ENCODE measurements around the gene DSCAML1.
A peak's percentile ranks its signal among the peaks of the same experiment; 100 is the strongest.

DSCAML1 gene

DNA sequence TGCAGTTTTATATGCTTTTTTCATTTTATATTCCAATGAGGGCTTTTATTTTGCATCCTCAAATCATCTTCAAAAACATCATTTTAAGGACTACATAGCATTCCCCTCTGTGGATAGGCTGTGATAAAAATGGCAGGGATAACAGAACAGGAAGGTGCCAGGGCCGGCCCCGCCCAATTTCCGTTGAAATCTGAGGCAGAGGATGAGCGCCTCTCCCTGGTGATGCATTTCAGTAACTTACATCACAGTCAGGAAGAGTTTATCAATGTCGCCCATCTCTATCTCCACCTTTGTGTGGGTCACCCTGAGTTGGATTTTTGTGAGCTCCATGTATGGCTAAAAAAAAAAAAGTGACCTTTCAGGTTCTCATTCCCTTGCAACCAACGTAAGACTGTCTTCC, 201.6 kb downstream of the DSCAML1 start:
- no peak overlapping the region for H3K4me2 ChIP-seq (ENCODE audit: low read length)
- no peak overlapping the region for H3K9ac ChIP-seq (ENCODE audit: low read length)
- H2AK5ac ChIP-seq (ENCODE audit: low read length): no peak overlapping the region
- H3K4ac ChIP-seq (ENCODE audit: low read depth, low read length): no peak overlapping the region
- no peak overlapping the region for H4K91ac ChIP-seq (ENCODE audit: low read depth, low read length)
- WGBS (ENCODE audit: extremely low coverage, insufficient coverage, insufficient read length): no CpG with 5 or more reads among the region's 6 CpGs
- no peaks in the 10 kb centered on the region for H3K79me1 ChIP-seq (ENCODE audit: low read length)
- no peaks in the 10 kb centered on the region for H3K27me3 ChIP-seq (ENCODE audit: insufficient read depth, low read length)
- no peaks in the 10 kb centered on the region for H3K79me2 ChIP-seq (ENCODE audit: control insufficient read depth, insufficient read depth, low read length, poor library complexity)
- no peak overlapping the region for H3K14ac ChIP-seq (ENCODE audit: low read length)
- no peak overlapping the region for H3K23ac ChIP-seq (ENCODE audit: low read length)
- no peak overlapping the region for H2BK5ac ChIP-seq (ENCODE audit: low read depth, low read length, poor library complexity)
- DNase-seq: no peak
- H3K9me3 ChIP-seq (ENCODE audit: insufficient read depth, low read depth, low read length): peaks cover 1% of the 10 kb centered on the region
- H3K4me3 ChIP-seq (ENCODE audit: low read depth, low read length): no peak overlapping the region
- no peak overlapping the region for H4K12ac ChIP-seq (ENCODE audit: low read depth, low read length)
- no peaks in the 10 kb centered on the region for H3K4me1 ChIP-seq (ENCODE audit: control insufficient read depth in 1 of 2, insufficient read depth in 2 of 2, low read length in 2 of 2)
- H3K36me3 ChIP-seq (ENCODE audit: control insufficient read depth in 1 of 2, insufficient read depth in 2 of 2, low read length in 2 of 2): no peaks in the 10 kb centered on the region
- H2BK120ac ChIP-seq (ENCODE audit: insufficient read depth, low read length, poor library complexity): no peak overlapping the region
- no peak overlapping the region for H2BK12ac ChIP-seq (ENCODE audit: low read length)
- H2AFZ ChIP-seq (ENCODE audit: insufficient read depth, low read length, poor library complexity): no peak overlapping the region
- no peak overlapping the region for H3K18ac ChIP-seq (ENCODE audit: low read length)
- H3K27ac ChIP-seq (ENCODE audit: low read depth, low read length): no peak overlapping the region
- H4K8ac ChIP-seq (ENCODE audit: low read depth, low read length): no peak overlapping the region

DNA sequence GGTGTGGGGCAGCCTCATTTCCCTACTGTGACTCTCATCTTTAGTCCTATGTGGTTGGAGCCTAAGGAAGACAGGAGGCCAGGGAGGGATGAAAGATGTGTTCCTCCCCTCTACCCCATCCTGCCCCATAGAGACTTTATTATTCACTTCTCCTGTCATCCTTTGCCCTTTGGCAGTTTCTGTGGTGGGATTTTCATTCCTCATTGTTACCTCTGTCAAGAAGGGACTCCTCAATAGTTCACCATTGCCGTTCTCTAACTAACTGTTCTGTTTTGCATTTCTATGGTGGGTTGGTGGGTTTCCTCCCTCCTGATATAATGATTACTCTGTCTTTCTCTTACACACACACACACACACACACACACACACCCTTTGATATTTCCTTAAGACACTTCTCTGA, 202.3 kb downstream of the DSCAML1 start:
- H3K9ac ChIP-seq (ENCODE audit: low read length): no peak overlapping the region
- no CpG with 5 or more reads among the region's 1 CpG for WGBS (ENCODE audit: extremely low coverage, insufficient coverage, insufficient read length)
- no peaks in the 10 kb centered on the region for H3K36me3 ChIP-seq (ENCODE audit: control insufficient read depth in 1 of 2, insufficient read depth in 2 of 2, low read length in 2 of 2)
- H3K9me3 ChIP-seq (ENCODE audit: insufficient read depth, low read depth, low read length): peaks cover 1% of the 10 kb centered on the region
- H3K27me3 ChIP-seq (ENCODE audit: insufficient read depth, low read length): no peaks in the 10 kb centered on the region
- no peak overlapping the region for H3K4me2 ChIP-seq (ENCODE audit: low read length)
- no peak overlapping the region for H2AK5ac ChIP-seq (ENCODE audit: low read length)
- no peaks in the 10 kb centered on the region for H3K4me1 ChIP-seq (ENCODE audit: control insufficient read depth in 1 of 2, insufficient read depth in 2 of 2, low read length in 2 of 2)
- no peak overlapping the region for H2BK12ac ChIP-seq (ENCODE audit: low read length)
- no peak overlapping the region for H3K23ac ChIP-seq (ENCODE audit: low read length)
- DNase-seq: no peak
- H3K79me1 ChIP-seq (ENCODE audit: low read length): no peaks in the 10 kb centered on the region
- no peak overlapping the region for H3K18ac ChIP-seq (ENCODE audit: low read length)
- no peak overlapping the region for H3K4ac ChIP-seq (ENCODE audit: low read depth, low read length)
- no peak overlapping the region for H2BK5ac ChIP-seq (ENCODE audit: low read depth, low read length, poor library complexity)
- H3K14ac ChIP-seq (ENCODE audit: low read length): no peak overlapping the region
- no peak overlapping the region for H4K12ac ChIP-seq (ENCODE audit: low read depth, low read length)
- H4K91ac ChIP-seq (ENCODE audit: low read depth, low read length): no peak overlapping the region
- no peak overlapping the region for H3K4me3 ChIP-seq (ENCODE audit: low read depth, low read length)
- H2BK120ac ChIP-seq (ENCODE audit: insufficient read depth, low read length, poor library complexity): no peak overlapping the region
- no peaks in the 10 kb centered on the region for H3K79me2 ChIP-seq (ENCODE audit: control insufficient read depth, insufficient read depth, low read length, poor library complexity)
- no peak overlapping the region for H2AFZ ChIP-seq (ENCODE audit: insufficient read depth, low read length, poor library complexity)
- no peak overlapping the region for H3K27ac ChIP-seq (ENCODE audit: low read depth, low read length)
- no peak overlapping the region for H4K8ac ChIP-seq (ENCODE audit: low read depth, low read length)

DNA sequence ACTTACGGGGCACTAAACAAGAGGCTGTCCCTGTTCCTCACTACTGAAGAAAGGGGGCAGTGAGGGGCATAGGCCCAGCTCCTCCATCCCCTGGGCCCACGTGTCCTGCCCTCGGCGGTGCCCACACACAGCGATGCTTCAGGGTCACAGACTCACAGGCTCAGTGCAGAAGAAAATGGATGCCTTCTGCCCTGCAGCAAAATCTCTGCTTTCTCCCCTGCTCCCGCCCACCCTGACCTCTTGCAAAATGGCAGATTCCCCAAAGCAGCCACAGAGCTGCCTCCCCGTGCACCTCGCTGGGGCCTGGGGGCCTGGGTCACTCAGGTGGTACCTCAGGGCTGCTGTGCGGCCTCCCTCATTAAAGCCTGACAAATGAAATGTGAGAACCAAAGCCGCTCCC, 204.0 kb downstream of the DSCAML1 start:
- H3K4me1 ChIP-seq (ENCODE audit: control insufficient read depth in 1 of 2, insufficient read depth in 2 of 2, low read length in 2 of 2): no peaks in the 10 kb centered on the region
- no peak overlapping the region for H3K23ac ChIP-seq (ENCODE audit: low read length)
- H3K18ac ChIP-seq (ENCODE audit: low read length): no peak overlapping the region
- H2BK12ac ChIP-seq (ENCODE audit: low read length): no peak overlapping the region
- H4K91ac ChIP-seq (ENCODE audit: low read depth, low read length): no peak overlapping the region
- H3K79me2 ChIP-seq (ENCODE audit: control insufficient read depth, insufficient read depth, low read length, poor library complexity): no peaks in the 10 kb centered on the region
- no peak overlapping the region for H3K27ac ChIP-seq (ENCODE audit: low read depth, low read length)
- no peak overlapping the region for H3K14ac ChIP-seq (ENCODE audit: low read length)
- H2AK5ac ChIP-seq (ENCODE audit: low read length): no peak overlapping the region
- H3K4ac ChIP-seq (ENCODE audit: low read depth, low read length): no peak overlapping the region
- no peak overlapping the region for H3K4me2 ChIP-seq (ENCODE audit: low read length)
- WGBS (ENCODE audit: extremely low coverage, insufficient coverage, insufficient read length): no CpG with 5 or more reads among the region's 10 CpGs
- H3K79me1 ChIP-seq (ENCODE audit: low read length): no peaks in the 10 kb centered on the region
- DNase-seq: no peak
- H3K9ac ChIP-seq (ENCODE audit: low read length): no peak overlapping the region
- no peak overlapping the region for H2AFZ ChIP-seq (ENCODE audit: insufficient read depth, low read length, poor library complexity)
- no peak overlapping the region for H4K12ac ChIP-seq (ENCODE audit: low read depth, low read length)
- H3K27me3 ChIP-seq (ENCODE audit: insufficient read depth, low read length): no peaks in the 10 kb centered on the region
- no peak overlapping the region for H2BK5ac ChIP-seq (ENCODE audit: low read depth, low read length, poor library complexity)
- H3K9me3 ChIP-seq (ENCODE audit: insufficient read depth, low read depth, low read length): peaks cover 1% of the 10 kb centered on the region
- no peak overlapping the region for H2BK120ac ChIP-seq (ENCODE audit: insufficient read depth, low read length, poor library complexity)
- H3K36me3 ChIP-seq (ENCODE audit: control insufficient read depth in 1 of 2, insufficient read depth in 2 of 2, low read length in 2 of 2): no peaks in the 10 kb centered on the region
- no peak overlapping the region for H4K8ac ChIP-seq (ENCODE audit: low read depth, low read length)
- peak overlapping the region; percentile 44 for H3K4me3 ChIP-seq (ENCODE audit: low read depth, low read length)

DNA sequence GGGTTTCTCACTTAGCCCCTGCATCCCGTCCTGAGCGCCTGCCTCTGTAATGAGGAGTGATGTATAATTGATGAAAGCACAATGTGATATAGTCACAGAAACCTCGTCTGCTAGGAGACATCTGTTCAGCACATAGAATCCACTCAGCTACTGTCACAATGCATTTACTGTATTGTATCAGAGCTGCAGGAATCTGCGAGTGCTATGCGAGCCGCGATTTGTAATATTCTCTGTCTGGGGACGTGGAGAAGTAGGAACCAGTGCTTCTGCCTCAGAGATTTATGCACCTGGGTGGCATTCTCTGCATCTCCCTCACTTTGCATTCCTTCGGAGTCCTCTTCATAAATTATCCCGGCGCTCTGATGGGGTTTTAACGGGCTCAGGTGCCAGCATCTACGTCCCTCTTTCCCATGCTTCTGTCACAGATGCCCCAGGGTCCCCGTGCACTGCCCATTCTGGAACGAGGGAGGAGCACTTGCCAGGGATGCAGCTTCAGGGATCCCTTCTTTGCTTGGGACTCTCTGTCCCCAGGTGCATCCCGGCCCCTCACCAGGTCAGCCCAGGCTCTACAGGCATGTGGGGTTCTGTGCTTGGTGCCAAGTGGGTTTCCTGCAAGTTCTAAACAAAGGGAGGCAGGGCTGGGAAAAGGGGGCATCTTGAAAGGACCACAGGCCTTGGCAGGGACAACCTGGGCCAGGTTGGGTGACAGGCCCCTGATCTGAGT, 205.5 kb downstream of the DSCAML1 start:
- no peak overlapping the region for H4K12ac ChIP-seq (ENCODE audit: low read depth, low read length)
- no peaks in the 10 kb centered on the region for H3K4me1 ChIP-seq (ENCODE audit: control insufficient read depth in 1 of 2, insufficient read depth in 2 of 2, low read length in 2 of 2)
- no peak overlapping the region for H3K4me3 ChIP-seq (ENCODE audit: low read depth, low read length)
- no CpG with 5 or more reads among the region's 16 CpGs for WGBS (ENCODE audit: extremely low coverage, insufficient coverage, insufficient read length)
- H3K36me3 ChIP-seq (ENCODE audit: control insufficient read depth in 1 of 2, insufficient read depth in 2 of 2, low read length in 2 of 2): no peaks in the 10 kb centered on the region
- no peak overlapping the region for H2AFZ ChIP-seq (ENCODE audit: insufficient read depth, low read length, poor library complexity)
- H2BK12ac ChIP-seq (ENCODE audit: low read length): no peak overlapping the region
- no peaks in the 10 kb centered on the region for H3K79me1 ChIP-seq (ENCODE audit: low read length)
- H3K18ac ChIP-seq (ENCODE audit: low read length): no peak overlapping the region
- H4K8ac ChIP-seq (ENCODE audit: low read depth, low read length): no peak overlapping the region
- H2BK5ac ChIP-seq (ENCODE audit: low read depth, low read length, poor library complexity): no peak overlapping the region
- no peak overlapping the region for H3K23ac ChIP-seq (ENCODE audit: low read length)
- no peak overlapping the region for H2BK120ac ChIP-seq (ENCODE audit: insufficient read depth, low read length, poor library complexity)
- no peak overlapping the region for H3K27ac ChIP-seq (ENCODE audit: low read depth, low read length)
- H3K4ac ChIP-seq (ENCODE audit: low read depth, low read length): no peak overlapping the region
- no peak for DNase-seq
- H3K79me2 ChIP-seq (ENCODE audit: control insufficient read depth, insufficient read depth, low read length, poor library complexity): no peaks in the 10 kb centered on the region
- H3K27me3 ChIP-seq (ENCODE audit: insufficient read depth, low read length): no peaks in the 10 kb centered on the region
- H2AK5ac ChIP-seq (ENCODE audit: low read length): no peak overlapping the region
- H3K14ac ChIP-seq (ENCODE audit: low read length): no peak overlapping the region
- H4K91ac ChIP-seq (ENCODE audit: low read depth, low read length): no peak overlapping the region
- no peak overlapping the region for H3K9ac ChIP-seq (ENCODE audit: low read length)
- H3K9me3 ChIP-seq (ENCODE audit: insufficient read depth, low read depth, low read length): peaks cover 1% of the 10 kb centered on the region
- no peak overlapping the region for H3K4me2 ChIP-seq (ENCODE audit: low read length)
